Omental fat pad (tissue), 4 donors: ENCODE measurements around the gene TTC34. TPM values are rescaled to one million over a fixed set of nuclear protein-coding genes. Genes with fewer than 3 reads are reported as not detected.
"Not testable (repeated sequence)": the region's sequence is repeated elsewhere in the genome, so short reads cannot be mapped to it uniquely, and the experiment has no call there.

Experiments
- ATAC-seq: fragments of 150-250 bp; one replicate; pipeline ENCODE4 v1.9.1; 2016; ENCODE audit warnings: mild to moderate bottlenecking, moderate library complexity; ENCODE audit not compliant: low FRiP score
- DNase-seq: peaks from one replicate; pipeline ENCODE4 v3.0.0-alpha.2; 2019; ENCODE audit warnings: low spot score
- CTCF ChIP-seq, 3 donors: fragments of 450-650 bp; IDR thresholded peaks; one replicate each; pipeline ENCODE4 v1.5.1; 2016 to 2017; ENCODE audit warnings: antibody characterized with exemption in 3 of 3, mild to moderate bottlenecking in 3 of 3, moderate library complexity in 2 of 3
- total RNA-seq, 4 donors: library from RNA; depleted of rRNA; stranded (reverse); fragments of >200 nt; gene quantifications; one replicate each; pipeline ENCODE4 v1.1.0, GENCODE V29; 2016

Gene TTC34
- total RNA-seq, 4 donors from 2014 or later = 0.12 to 0.95 (median 0.26) TPM

- no peak for TF ChIP-seq CTCF (IDR thresholded peaks at IDR 0.05)
- DNase-seq (no peak), ATAC-seq (no peak)
These were observed 18.4 kb downstream of the TTC34 start for GRCh38 chr1:2783069-2783434.

GRCh38 chr1:2781627-2782026, 19.9 kb downstream of the TTC34 start:
- no peak for TF ChIP-seq CTCF (IDR thresholded peaks at IDR 0.05)
- DNase-seq = no peak
- ATAC-seq = no peak

GRCh38 chr1:2778220-2778592, 23.3 kb downstream of the TTC34 start:
- ATAC-seq (no peak), DNase-seq (no peak)
- no peak for TF ChIP-seq CTCF (IDR thresholded peaks at IDR 0.05)

GRCh38 chr1:2777424-2778219, 23.9 kb downstream of the TTC34 start:
- TF ChIP-seq CTCF (IDR thresholded peaks at IDR 0.05) = no peak
- ATAC-seq (no peak), DNase-seq (no peak)

GRCh38 chr1:2775333-2775732, 26.2 kb downstream of the TTC34 start:
- not testable (repeated sequence) for ATAC-seq, DNase-seq

GRCh38 chr1:2768052-2768451, 33.4 kb downstream of the TTC34 start:
- not testable (repeated sequence) for ATAC-seq, DNase-seq

GRCh38 chr1:2759433-2759832, 42.1 kb downstream of the TTC34 start:
- ATAC-seq, DNase-seq: not testable (repeated sequence)

GRCh38 chr1:2757519-2757918, 44.0 kb downstream of the TTC34 start:
- ATAC-seq, DNase-seq: not testable (repeated sequence)

GRCh38 chr1:2755426-2755825, 46.1 kb downstream of the TTC34 start:
- ATAC-seq, DNase-seq: not testable (repeated sequence)

- ATAC-seq, DNase-seq: not testable (repeated sequence)
These were observed 46.9 kb downstream of the TTC34 start for GRCh38 chr1:2754597-2754996.

- DNase-seq, ATAC-seq: not testable (repeated sequence)
These were observed 49.0 kb downstream of the TTC34 start for GRCh38 chr1:2752503-2752902.

GRCh38 chr1:2751866-2752265, 49.6 kb downstream of the TTC34 start:
- ATAC-seq, DNase-seq: not testable (repeated sequence)

- not testable (repeated sequence) for ATAC-seq
These were observed 50.4 kb downstream of the TTC34 start for GRCh38 chr1:2750766-2751730.

GRCh38 chr1:2750041-2750680, 51.3 kb downstream of the TTC34 start:
- ATAC-seq, DNase-seq: not testable (repeated sequence)

More at GRCh38 chr1:2750766-2751730, 50.4 kb downstream of the TTC34 start:
- DNase-seq = not testable (repeated sequence)
